Neutrophil (primary cell): ENCODE data around the gene TCF12.
"Not testable (repeated sequence)": the region's sequence is repeated elsewhere in the genome, so short reads cannot be mapped to it uniquely, and the experiment has no call there.

Source experiments
- H3K27ac ChIP-seq: fragments of 200-600 bp; sonication (generic); 2 replicates; pipeline ENCODE4 v1.5.1; 2016; ENCODE audit warnings: mild to moderate bottlenecking, moderate library complexity
- H3K27me3 ChIP-seq: fragments of 200-600 bp; sonication (generic); 2 replicates; pipeline ENCODE4 v1.6.0; 2016; ENCODE audit warnings: mild to moderate bottlenecking
- H3K36me3 ChIP-seq: fragments of 200-600 bp; sonication (generic); 2 replicates; pipeline ENCODE4 v1.5.1; 2017
- H3K4me1 ChIP-seq, 2 experiments: fragments of 200-600 bp in 1 of 2; sonication (generic) in 1 of 2; 1 replicate in 1 of 2; 2 replicates in 1 of 2; pipeline versions ENCODE4 v1.5.1 to v1.6.1; 2013 to 2016; ENCODE audit warnings: low read depth in 1 of 2, low read length in 1 of 2, mild to moderate bottlenecking in 1 of 2, moderate library complexity in 1 of 2; ENCODE audit not compliant: control insufficient read depth in 1 of 2, insufficient read depth in 1 of 2
- H3K4me3 ChIP-seq, 2 experiments: fragments of 200-600 bp in 1 of 2; sonication (generic) in 1 of 2; 1 replicate in 1 of 2; 2 replicates in 1 of 2; pipeline ENCODE4 v1.5.1; 2013 to 2016; ENCODE audit warnings: low read depth in 1 of 2, low read length in 1 of 2, mild to moderate bottlenecking in 1 of 2, moderate library complexity in 1 of 2
- H3K9me3 ChIP-seq: fragments of 200-600 bp; sonication (generic); 2 replicates; pipeline ENCODE4 v1.5.1; 2016
- CTCF ChIP-seq: fragments of 200-600 bp; sonication (generic); IDR thresholded peaks from 2 replicates; pipeline ENCODE4 v1.5.1; 2016; ENCODE audit warnings: antibody characterized with exemption

TCF12 gene

GRCh38 chr15:57005244-57005643, 86.8 kb downstream of the TCF12 start:
- Histone ChIP-seq H3K4me3 (no peak overlapping the region), H3K9me3 (no peaks in the 10 kb centered on the region), H3K27ac (no peak overlapping the region), H3K4me1 (peaks cover 0 to 4% of the 10 kb centered on the region in 2 experiments), H3K27me3 (no peaks in the 10 kb centered on the region), H3K36me3 (no peaks in the 10 kb centered on the region)
- no peak for TF ChIP-seq CTCF

GRCh38 chr15:57007797-57008196, 89.4 kb downstream of the TCF12 start:
- not testable (repeated sequence) for H3K27me3 ChIP-seq, H3K4me1 ChIP-seq, H3K4me3 ChIP-seq, H3K9me3 ChIP-seq, H3K36me3 ChIP-seq, H3K27ac ChIP-seq

GRCh38 chr15:57010724-57011123, 92.3 kb downstream of the TCF12 start:
- no peak overlapping the region for H3K27ac ChIP-seq
- H3K9me3 ChIP-seq: no peaks in the 10 kb centered on the region
- H3K27me3 ChIP-seq: no peaks in the 10 kb centered on the region
- TF ChIP-seq CTCF: no peak
- peaks cover 0 to 4% of the 10 kb centered on the region in 2 experiments for H3K4me1 ChIP-seq
- H3K36me3 ChIP-seq: no peaks in the 10 kb centered on the region
- H3K4me3 ChIP-seq: no peak overlapping the region

GRCh38 chr15:57012556-57012955, 94.1 kb downstream of the TCF12 start:
- Histone ChIP-seq H3K27ac (no peak overlapping the region), H3K4me1 (peaks cover 0 to 2% of the 10 kb centered on the region in 2 experiments), H3K36me3 (no peaks in the 10 kb centered on the region), H3K4me3 (no peak overlapping the region), H3K9me3 (no peaks in the 10 kb centered on the region), H3K27me3 (no peaks in the 10 kb centered on the region)
- no peak for TF ChIP-seq CTCF

GRCh38 chr15:57014896-57015295, 96.5 kb downstream of the TCF12 start:
- not testable (repeated sequence) for H3K4me3 ChIP-seq, H3K27me3 ChIP-seq, H3K27ac ChIP-seq, H3K9me3 ChIP-seq, H3K36me3 ChIP-seq
- H3K4me1 ChIP-seq: peaks cover 10 to 12% of the 10 kb centered on the region in 2 experiments

- H3K4me3 ChIP-seq: no peak overlapping the region
- H3K9me3 ChIP-seq: no peaks in the 10 kb centered on the region
- TF ChIP-seq CTCF: no peak
- no peak overlapping the region for H3K27ac ChIP-seq
- H3K27me3 ChIP-seq: no peaks in the 10 kb centered on the region
- H3K4me1 ChIP-seq: peaks cover 10 to 12% of the 10 kb centered on the region in 2 experiments
- H3K36me3 ChIP-seq: no peaks in the 10 kb centered on the region
Observed at GRCh38 chr15:57015360-57015759, 96.9 kb downstream of the TCF12 start.

- Histone ChIP-seq H3K27me3 (no peaks in the 10 kb centered on the region), H3K36me3 (no peaks in the 10 kb centered on the region), H3K4me3 (no peak overlapping the region), H3K4me1 (peaks cover 10 to 12% of the 10 kb centered on the region in 2 experiments), H3K27ac (no peak overlapping the region), H3K9me3 (no peaks in the 10 kb centered on the region)
- no peak for TF ChIP-seq CTCF
Observed at GRCh38 chr15:57015897-57016296, 97.5 kb downstream of the TCF12 start.
